Caco-2 (cell line): ENCODE data around the gene MYO1H. TPM values are rescaled to one million over a fixed set of nuclear protein-coding genes. Genes with fewer than 3 reads are reported as not detected.

ENCODE experiments used
- BruUV-seq: library from RNA; stranded (reverse); fragments of 400-500 nt; replicated peaks from 2 replicates; lab custom pipeline; 2021; lab: Mats Ljungman, UMichigan
- CTCF ChIA-PET: fragments of 300-600 bp; sonication (Branson Sonifier 250); formaldehyde crosslinking; loops from one replicate; lab custom pipeline; 2022; ENCODE audit warnings: antibody characterized with exemption; lab: Charles Lee
- POLR2A ChIA-PET: fragments of 300-600 bp; sonication (Branson Sonifier 250); formaldehyde crosslinking; loops from one replicate; lab custom pipeline; 2022; ENCODE audit warnings: antibody characterized with exemption; lab: Charles Lee
- DNase-seq, 2 experiments: peaks; one replicate each; pipeline versions ENCODE4 v3.0.0 to v3.0.0-alpha.2; 2020 to 2022
- H3K27me3 ChIP-seq: replicated peaks from 2 replicates; pipeline ENCODE4 v1.6.0; 2011; ENCODE audit warnings: low read length; ENCODE audit not compliant: control insufficient read depth, insufficient read depth
- H3K36me3 ChIP-seq: 2 replicates; pipeline ENCODE4 v1.5.1; 2011; ENCODE audit warnings: low read length; ENCODE audit not compliant: control insufficient read depth, insufficient read depth
- H3K4me1 ChIP-seq: fragments of 250-450 bp; sonication (Bioruptor Pico); 2 replicates; pipeline ENCODE4 v1.5.1; 2020; ENCODE audit warnings: mild to moderate bottlenecking
- H3K4me3 ChIP-seq: 2 replicates; pipeline ENCODE4 v1.5.1; 2011; ENCODE audit warnings: low read depth, mild to moderate bottlenecking, control low read depth, low read length
- H3K9me3 ChIP-seq: fragments of 250-450 bp; sonication (Bioruptor Pico); 2 replicates; pipeline ENCODE4 v1.5.1; 2020; ENCODE audit warnings: mild to moderate bottlenecking, moderate library complexity
- H3K27ac Mint-ChIP-seq: one replicate; pipeline ENCODE4 v1.8.0; 2022; ENCODE audit warnings: mixed read lengths; ENCODE audit not compliant: unreplicated experiment
- H3K27me3 Mint-ChIP-seq: one replicate; pipeline ENCODE4 v1.8.0; 2022; ENCODE audit warnings: mixed read lengths; ENCODE audit not compliant: insufficient read depth, unreplicated experiment
- H3K36me3 Mint-ChIP-seq: one replicate; pipeline ENCODE4 v1.8.0; 2022; ENCODE audit warnings: mild to moderate bottlenecking, mixed read lengths; ENCODE audit not compliant: insufficient read depth, unreplicated experiment
- H3K4me1 Mint-ChIP-seq: one replicate; pipeline ENCODE4 v1.8.0; 2022; ENCODE audit warnings: low read depth, mixed read lengths; ENCODE audit not compliant: unreplicated experiment
- H3K4me3 Mint-ChIP-seq: one replicate; pipeline ENCODE4 v1.8.0; 2022; ENCODE audit warnings: mild to moderate bottlenecking, moderate library complexity, mixed read lengths; ENCODE audit not compliant: unreplicated experiment
- H3K9me3 Mint-ChIP-seq: one replicate; pipeline ENCODE4 v1.8.0; 2022; ENCODE audit warnings: mixed read lengths; ENCODE audit not compliant: unreplicated experiment
- intact Hi-C: fragments of 100-400 bp; cut with micrococcal nuclease; formaldehyde crosslinking; loops from one replicate; pipeline ENCODE4 v1.10.0; 2022; ENCODE audit not compliant: unreplicated experiment
- total RNA-seq: library from RNA; stranded (reverse); gene quantifications from 2 replicates; pipeline ENCODE4 v1.2.3, GENCODE V29; 2022
- TF ChIP-seq, protein P1 (sequence below), 2 experiments: fragments of 200-600 bp in 1 of 2; IDR thresholded peaks; 1 replicate in 1 of 2; 2 replicates in 1 of 2; pipeline versions ENCODE4 v1.5.1 to v1.8.0; 2011 to 2022; ENCODE audit warnings: antibody characterized with exemption in 1 of 2, control low read depth in 1 of 2, inconsistent platforms in 1 of 2, low read depth in 1 of 2, low read length in 1 of 2, mild to moderate bottlenecking in 1 of 2, moderate library complexity in 1 of 2; ENCODE audit not compliant: insufficient read depth in 1 of 2, severe bottlenecking in 1 of 2, unreplicated experiment in 1 of 2

MYO1H gene
- total RNA-seq, 1 experiment from 2014 or later, result 0.18 TPM

DNA sequence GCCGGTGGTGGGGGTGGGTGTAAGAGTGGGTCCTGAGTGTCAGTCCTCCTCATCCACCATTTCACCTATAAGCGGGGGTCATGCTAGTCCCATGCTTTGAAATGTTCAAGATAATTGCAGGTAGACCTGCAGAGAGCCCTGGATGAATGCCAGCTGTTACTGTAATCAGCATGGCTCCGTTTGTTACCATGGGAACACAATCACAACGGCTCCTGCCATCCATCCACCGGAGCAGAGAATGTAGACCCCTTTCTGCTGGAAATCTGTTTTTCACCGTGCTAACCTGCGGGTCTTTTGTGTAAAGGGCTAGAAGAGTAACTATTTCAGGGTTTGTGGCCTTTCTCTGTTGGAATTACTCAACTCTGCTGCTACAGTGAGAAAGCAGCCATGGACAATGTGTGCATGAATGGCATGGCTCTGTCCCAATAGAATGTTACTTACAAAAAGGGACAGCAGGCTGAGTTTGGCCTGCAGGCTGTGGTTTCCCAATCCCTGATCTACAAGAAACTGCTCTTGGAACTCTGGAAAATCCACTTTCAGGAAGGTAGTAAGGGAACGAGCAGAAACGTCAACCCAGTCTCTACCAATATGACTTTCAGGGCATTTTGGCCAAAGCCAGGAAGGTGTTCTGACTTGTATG, 93.3 kb downstream of the MYO1H start:
- no peaks in the 10 kb centered on the region for H3K4me1 Mint-ChIP-seq
- H3K4me3 Mint-ChIP-seq, result no peak overlapping the region
- no peak overlapping the region for H3K27ac Mint-ChIP-seq
- Histone ChIP-seq H3K27me3 (no peaks in the 10 kb centered on the region), H3K9me3 (no peaks in the 10 kb centered on the region), H3K4me1 (no peaks in the 10 kb centered on the region), H3K36me3 (no peaks in the 10 kb centered on the region), H3K4me3 (no peak overlapping the region)
- DNase-seq, result no peak
- CTCF ChIA-PET, result no interaction called here
- no peaks in the 10 kb centered on the region for H3K9me3 Mint-ChIP-seq
- intact Hi-C loops, result no loop called here
- POLR2A ChIA-PET, result no interaction called here
- no peaks in the 10 kb centered on the region for H3K27me3 Mint-ChIP-seq
- BruUV-seq, result no TSS peak
- H3K36me3 Mint-ChIP-seq, result peaks cover 7% of the 10 kb centered on the region
- TF ChIP-seq, protein P1, sequence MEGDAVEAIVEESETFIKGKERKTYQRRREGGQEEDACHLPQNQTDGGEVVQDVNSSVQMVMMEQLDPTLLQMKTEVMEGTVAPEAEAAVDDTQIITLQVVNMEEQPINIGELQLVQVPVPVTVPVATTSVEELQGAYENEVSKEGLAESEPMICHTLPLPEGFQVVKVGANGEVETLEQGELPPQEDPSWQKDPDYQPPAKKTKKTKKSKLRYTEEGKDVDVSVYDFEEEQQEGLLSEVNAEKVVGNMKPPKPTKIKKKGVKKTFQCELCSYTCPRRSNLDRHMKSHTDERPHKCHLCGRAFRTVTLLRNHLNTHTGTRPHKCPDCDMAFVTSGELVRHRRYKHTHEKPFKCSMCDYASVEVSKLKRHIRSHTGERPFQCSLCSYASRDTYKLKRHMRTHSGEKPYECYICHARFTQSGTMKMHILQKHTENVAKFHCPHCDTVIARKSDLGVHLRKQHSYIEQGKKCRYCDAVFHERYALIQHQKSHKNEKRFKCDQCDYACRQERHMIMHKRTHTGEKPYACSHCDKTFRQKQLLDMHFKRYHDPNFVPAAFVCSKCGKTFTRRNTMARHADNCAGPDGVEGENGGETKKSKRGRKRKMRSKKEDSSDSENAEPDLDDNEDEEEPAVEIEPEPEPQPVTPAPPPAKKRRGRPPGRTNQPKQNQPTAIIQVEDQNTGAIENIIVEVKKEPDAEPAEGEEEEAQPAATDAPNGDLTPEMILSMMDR (IDR thresholded peaks at IDR 0.05; ENCODE audit: insufficient read depth in 1 of 2, low read depth in 1 of 2, low read length in 1 of 2, severe bottlenecking in 1 of 2, unreplicated experiment in 1 of 2), result no peak

DNA sequence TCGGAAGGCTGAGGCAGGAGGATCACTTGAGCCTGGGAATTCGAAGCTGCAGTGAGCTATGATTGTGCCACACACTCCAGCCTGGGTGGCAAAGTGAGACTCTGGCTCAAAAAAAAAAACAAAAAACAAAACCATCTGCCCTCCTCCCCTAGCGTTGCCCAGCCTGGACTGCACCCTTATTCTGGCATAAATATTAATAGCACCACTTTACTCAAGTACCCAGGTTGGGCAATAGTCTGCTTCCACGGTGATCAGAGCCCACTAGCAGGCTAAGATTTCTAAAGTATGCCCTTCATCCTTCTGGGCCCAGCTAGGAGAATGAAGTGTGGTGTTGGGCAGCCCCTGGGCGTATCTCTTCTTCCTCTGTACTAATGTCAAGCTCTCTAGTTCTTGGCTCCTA, 96.1 kb downstream of the MYO1H start:
- H3K9me3 Mint-ChIP-seq, result no peaks in the 10 kb centered on the region
- Histone ChIP-seq H3K9me3 (no peaks in the 10 kb centered on the region), H3K27me3 (no peaks in the 10 kb centered on the region), H3K36me3 (no peaks in the 10 kb centered on the region; the same call in 1 of the 2 replicates), H3K4me3 (no peak overlapping the region), H3K4me1 (no peaks in the 10 kb centered on the region)
- BruUV-seq, result no TSS peak
- POLR2A ChIA-PET, result no interaction called here
- no peaks in the 10 kb centered on the region for H3K27me3 Mint-ChIP-seq
- H3K4me1 Mint-ChIP-seq, result no peaks in the 10 kb centered on the region
- peaks cover 18% of the 10 kb centered on the region for H3K36me3 Mint-ChIP-seq
- TF ChIP-seq, protein P1 (IDR thresholded peaks at IDR 0.05; ENCODE audit: insufficient read depth in 1 of 2, low read depth in 1 of 2, low read length in 1 of 2, severe bottlenecking in 1 of 2, unreplicated experiment in 1 of 2), result no peak
- intact Hi-C loops, result no loop called here
- no peak overlapping the region for H3K27ac Mint-ChIP-seq
- CTCF ChIA-PET, result no interaction called here
- no peak overlapping the region for H3K4me3 Mint-ChIP-seq
- no peak for DNase-seq

DNA sequence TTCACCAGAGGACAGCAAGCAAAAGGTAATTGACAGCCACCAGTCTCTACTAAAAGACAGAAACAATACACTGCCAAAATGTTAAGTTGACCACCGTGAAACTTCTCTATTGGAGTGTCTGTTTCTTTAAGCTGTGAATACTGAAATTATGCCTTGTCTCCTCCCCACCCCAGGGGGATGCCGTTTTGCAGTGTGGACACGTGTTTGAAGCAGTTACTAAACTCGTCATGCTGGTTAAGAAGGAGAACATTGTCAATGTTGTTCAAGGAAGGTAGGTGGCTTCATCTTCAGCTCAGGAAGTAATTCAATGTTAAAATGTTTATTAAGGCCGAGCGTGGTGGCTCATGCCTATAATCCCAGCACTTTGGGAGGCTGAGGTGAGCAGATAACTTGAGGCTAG, 96.6 kb downstream of the MYO1H start:
- TF ChIP-seq, protein P1 (IDR thresholded peaks at IDR 0.05; ENCODE audit: insufficient read depth in 1 of 2, low read depth in 1 of 2, low read length in 1 of 2, severe bottlenecking in 1 of 2, unreplicated experiment in 1 of 2), result no peak
- BruUV-seq, result no TSS peak
- H3K36me3 Mint-ChIP-seq, result peaks cover 23% of the 10 kb centered on the region
- H3K4me3 ChIP-seq, result no peak overlapping the region
- H3K27me3 ChIP-seq, result no peaks in the 10 kb centered on the region
- no peaks in the 10 kb centered on the region for H3K9me3 ChIP-seq
- H3K9me3 Mint-ChIP-seq, result no peaks in the 10 kb centered on the region
- H3K4me3 Mint-ChIP-seq, result no peak overlapping the region
- H3K27ac Mint-ChIP-seq, result no peak overlapping the region
- POLR2A ChIA-PET, result no interaction called here
- CTCF ChIA-PET, result no interaction called here
- DNase-seq, result no peak
- intact Hi-C loops, result no loop called here
- H3K27me3 Mint-ChIP-seq, result no peaks in the 10 kb centered on the region
- H3K4me1 ChIP-seq, result no peaks in the 10 kb centered on the region
- no peaks in the 10 kb centered on the region; the same call in 1 of the 2 replicates for H3K36me3 ChIP-seq
- H3K4me1 Mint-ChIP-seq, result no peaks in the 10 kb centered on the region
